ENCODE measurements around the gene AK2.
"Not testable (repeated sequence)": the region's sequence is repeated elsewhere in the genome, so short reads cannot be mapped to it uniquely, and the experiment has no call there.

DNA sequence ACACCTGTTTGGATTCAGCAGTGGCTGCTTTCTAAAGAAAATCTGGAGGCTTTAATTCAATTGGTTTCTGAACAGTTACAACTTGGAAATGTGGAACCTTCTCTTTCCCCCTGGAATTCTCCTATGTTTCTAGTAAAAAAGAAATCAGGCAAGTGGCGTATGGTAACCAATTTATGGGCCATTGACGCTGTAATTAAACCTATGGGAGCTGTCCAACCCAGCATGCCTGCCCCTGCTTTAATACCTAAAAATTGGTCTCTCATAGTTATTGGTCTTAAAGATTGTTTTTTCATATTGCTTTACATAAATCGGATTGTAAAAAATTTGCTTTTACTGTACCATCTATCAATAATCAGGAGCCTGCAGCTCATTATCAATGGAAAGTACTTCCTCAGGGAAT, 29.8 kb upstream of the AK2 start:
- TF ChIP-seq NRF1 (conservative IDR thresholded peaks at IDR 0.05; ENCODE audit: low read depth, low read length); EZH2 (IDR thresholded peaks at IDR 0.05; ENCODE audit: borderline replicate concordance, control insufficient read depth, low read depth, low read length); HDGF (IDR thresholded peaks at IDR 0.05); SUPT20H (IDR thresholded peaks at IDR 0.05; ENCODE audit: borderline replicate concordance, control insufficient read depth, low read depth, low read length); MXI1 (IDR thresholded peaks at IDR 0.05; ENCODE audit: low read depth, low read length); TAF1 (IDR thresholded peaks at IDR 0.05; ENCODE audit: borderline replicate concordance, low read depth, low read length); BRCA1 (IDR thresholded peaks at IDR 0.05; ENCODE audit: low read depth, low read length); BACH1 (IDR thresholded peaks at IDR 0.05; ENCODE audit: borderline replicate concordance): not testable (repeated sequence)
- TF ChIP-seq, protein P1, sequence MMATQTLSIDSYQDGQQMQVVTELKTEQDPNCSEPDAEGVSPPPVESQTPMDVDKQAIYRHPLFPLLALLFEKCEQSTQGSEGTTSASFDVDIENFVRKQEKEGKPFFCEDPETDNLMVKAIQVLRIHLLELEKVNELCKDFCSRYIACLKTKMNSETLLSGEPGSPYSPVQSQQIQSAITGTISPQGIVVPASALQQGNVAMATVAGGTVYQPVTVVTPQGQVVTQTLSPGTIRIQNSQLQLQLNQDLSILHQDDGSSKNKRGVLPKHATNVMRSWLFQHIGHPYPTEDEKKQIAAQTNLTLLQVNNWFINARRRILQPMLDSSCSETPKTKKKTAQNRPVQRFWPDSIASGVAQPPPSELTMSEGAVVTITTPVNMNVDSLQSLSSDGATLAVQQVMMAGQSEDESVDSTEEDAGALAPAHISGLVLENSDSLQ (IDR thresholded peaks at IDR 0.05), result not testable (repeated sequence)
- TF ChIP-seq, protein P2, sequence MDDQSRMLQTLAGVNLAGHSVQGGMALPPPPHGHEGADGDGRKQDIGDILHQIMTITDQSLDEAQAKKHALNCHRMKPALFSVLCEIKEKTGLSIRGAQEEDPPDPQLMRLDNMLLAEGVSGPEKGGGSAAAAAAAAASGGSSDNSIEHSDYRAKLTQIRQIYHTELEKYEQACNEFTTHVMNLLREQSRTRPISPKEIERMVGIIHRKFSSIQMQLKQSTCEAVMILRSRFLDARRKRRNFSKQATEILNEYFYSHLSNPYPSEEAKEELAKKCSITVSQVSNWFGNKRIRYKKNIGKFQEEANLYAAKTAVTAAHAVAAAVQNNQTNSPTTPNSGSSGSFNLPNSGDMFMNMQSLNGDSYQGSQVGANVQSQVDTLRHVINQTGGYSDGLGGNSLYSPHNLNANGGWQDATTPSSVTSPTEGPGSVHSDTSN (IDR thresholded peaks at IDR 0.05; ENCODE audit: insufficient replicate concordance, low read depth, low read length), result not testable (repeated sequence)
- TF ChIP-seq, protein P3, sequence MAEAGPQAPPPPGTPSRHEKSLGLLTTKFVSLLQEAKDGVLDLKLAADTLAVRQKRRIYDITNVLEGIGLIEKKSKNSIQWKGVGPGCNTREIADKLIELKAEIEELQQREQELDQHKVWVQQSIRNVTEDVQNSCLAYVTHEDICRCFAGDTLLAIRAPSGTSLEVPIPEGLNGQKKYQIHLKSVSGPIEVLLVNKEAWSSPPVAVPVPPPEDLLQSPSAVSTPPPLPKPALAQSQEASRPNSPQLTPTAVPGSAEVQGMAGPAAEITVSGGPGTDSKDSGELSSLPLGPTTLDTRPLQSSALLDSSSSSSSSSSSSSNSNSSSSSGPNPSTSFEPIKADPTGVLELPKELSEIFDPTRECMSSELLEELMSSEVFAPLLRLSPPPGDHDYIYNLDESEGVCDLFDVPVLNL (IDR thresholded peaks at IDR 0.05; ENCODE audit: low read depth, low read length), result not testable (repeated sequence)
- TF ChIP-seq, protein P4, sequence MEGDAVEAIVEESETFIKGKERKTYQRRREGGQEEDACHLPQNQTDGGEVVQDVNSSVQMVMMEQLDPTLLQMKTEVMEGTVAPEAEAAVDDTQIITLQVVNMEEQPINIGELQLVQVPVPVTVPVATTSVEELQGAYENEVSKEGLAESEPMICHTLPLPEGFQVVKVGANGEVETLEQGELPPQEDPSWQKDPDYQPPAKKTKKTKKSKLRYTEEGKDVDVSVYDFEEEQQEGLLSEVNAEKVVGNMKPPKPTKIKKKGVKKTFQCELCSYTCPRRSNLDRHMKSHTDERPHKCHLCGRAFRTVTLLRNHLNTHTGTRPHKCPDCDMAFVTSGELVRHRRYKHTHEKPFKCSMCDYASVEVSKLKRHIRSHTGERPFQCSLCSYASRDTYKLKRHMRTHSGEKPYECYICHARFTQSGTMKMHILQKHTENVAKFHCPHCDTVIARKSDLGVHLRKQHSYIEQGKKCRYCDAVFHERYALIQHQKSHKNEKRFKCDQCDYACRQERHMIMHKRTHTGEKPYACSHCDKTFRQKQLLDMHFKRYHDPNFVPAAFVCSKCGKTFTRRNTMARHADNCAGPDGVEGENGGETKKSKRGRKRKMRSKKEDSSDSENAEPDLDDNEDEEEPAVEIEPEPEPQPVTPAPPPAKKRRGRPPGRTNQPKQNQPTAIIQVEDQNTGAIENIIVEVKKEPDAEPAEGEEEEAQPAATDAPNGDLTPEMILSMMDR (IDR thresholded peaks at IDR 0.05 in 2 of 3, conservative IDR thresholded peaks at IDR 0.05 in 1 of 3; ENCODE audit: control insufficient read depth in 2 of 3, extremely low read depth in 1 of 3, insufficient read depth in 1 of 3, low read depth in 3 of 3, low read length in 3 of 3), result not testable (repeated sequence)
- TF ChIP-seq, protein P5, sequence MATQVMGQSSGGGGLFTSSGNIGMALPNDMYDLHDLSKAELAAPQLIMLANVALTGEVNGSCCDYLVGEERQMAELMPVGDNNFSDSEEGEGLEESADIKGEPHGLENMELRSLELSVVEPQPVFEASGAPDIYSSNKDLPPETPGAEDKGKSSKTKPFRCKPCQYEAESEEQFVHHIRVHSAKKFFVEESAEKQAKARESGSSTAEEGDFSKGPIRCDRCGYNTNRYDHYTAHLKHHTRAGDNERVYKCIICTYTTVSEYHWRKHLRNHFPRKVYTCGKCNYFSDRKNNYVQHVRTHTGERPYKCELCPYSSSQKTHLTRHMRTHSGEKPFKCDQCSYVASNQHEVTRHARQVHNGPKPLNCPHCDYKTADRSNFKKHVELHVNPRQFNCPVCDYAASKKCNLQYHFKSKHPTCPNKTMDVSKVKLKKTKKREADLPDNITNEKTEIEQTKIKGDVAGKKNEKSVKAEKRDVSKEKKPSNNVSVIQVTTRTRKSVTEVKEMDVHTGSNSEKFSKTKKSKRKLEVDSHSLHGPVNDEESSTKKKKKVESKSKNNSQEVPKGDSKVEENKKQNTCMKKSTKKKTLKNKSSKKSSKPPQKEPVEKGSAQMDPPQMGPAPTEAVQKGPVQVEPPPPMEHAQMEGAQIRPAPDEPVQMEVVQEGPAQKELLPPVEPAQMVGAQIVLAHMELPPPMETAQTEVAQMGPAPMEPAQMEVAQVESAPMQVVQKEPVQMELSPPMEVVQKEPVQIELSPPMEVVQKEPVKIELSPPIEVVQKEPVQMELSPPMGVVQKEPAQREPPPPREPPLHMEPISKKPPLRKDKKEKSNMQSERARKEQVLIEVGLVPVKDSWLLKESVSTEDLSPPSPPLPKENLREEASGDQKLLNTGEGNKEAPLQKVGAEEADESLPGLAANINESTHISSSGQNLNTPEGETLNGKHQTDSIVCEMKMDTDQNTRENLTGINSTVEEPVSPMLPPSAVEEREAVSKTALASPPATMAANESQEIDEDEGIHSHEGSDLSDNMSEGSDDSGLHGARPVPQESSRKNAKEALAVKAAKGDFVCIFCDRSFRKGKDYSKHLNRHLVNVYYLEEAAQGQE (IDR thresholded peaks at IDR 0.05; ENCODE audit: low read depth, low read length), result not testable (repeated sequence)
- TF ChIP-seq, protein P6, sequence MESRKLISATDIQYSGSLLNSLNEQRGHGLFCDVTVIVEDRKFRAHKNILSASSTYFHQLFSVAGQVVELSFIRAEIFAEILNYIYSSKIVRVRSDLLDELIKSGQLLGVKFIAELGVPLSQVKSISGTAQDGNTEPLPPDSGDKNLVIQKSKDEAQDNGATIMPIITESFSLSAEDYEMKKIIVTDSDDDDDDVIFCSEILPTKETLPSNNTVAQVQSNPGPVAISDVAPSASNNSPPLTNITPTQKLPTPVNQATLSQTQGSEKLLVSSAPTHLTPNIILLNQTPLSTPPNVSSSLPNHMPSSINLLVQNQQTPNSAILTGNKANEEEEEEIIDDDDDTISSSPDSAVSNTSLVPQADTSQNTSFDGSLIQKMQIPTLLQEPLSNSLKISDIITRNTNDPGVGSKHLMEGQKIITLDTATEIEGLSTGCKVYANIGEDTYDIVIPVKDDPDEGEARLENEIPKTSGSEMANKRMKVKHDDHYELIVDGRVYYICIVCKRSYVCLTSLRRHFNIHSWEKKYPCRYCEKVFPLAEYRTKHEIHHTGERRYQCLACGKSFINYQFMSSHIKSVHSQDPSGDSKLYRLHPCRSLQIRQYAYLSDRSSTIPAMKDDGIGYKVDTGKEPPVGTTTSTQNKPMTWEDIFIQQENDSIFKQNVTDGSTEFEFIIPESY (IDR thresholded peaks at IDR 0.05), result not testable (repeated sequence)
